ENCODE data around the gene SHISA5. TPM values are rescaled to one million over a fixed set of nuclear protein-coding genes. Genes with fewer than 3 reads are reported as not detected.
A peak's percentile ranks its signal among the peaks of the same experiment; 100 is the strongest.

Gene SHISA5
- total RNA-seq, 1 experiment from 2014 or later, result 174 TPM

- H3K9me3 ChIP-seq (ENCODE audit: control insufficient read depth, low read depth, low read length), result no peaks in the 10 kb centered on the region
- H4K20me1 ChIP-seq (ENCODE audit: control insufficient read depth, insufficient read depth, insufficient read length), result no peaks in the 10 kb centered on the region
- H3K14ac ChIP-seq (ENCODE audit: insufficient read depth, low read length), result no peak overlapping the region
- peaks cover 13% of the 10 kb centered on the region for H3K23me2 ChIP-seq (ENCODE audit: insufficient read length, low read depth, low read length, poor library complexity, severe bottlenecking)
- H4K91ac ChIP-seq (ENCODE audit: insufficient read length, low read depth, low read length), result no peak overlapping the region
- no peak overlapping the region for H2AK5ac ChIP-seq (ENCODE audit: insufficient read length, low read length)
- H3K27ac ChIP-seq (ENCODE audit: insufficient read length, low read depth, low read length), result no peak overlapping the region
- Mint-ChIP-seq H3K27me3 (ENCODE audit: low read depth) (no peaks in the 10 kb centered on the region), H3K9me3 (no peaks in the 10 kb centered on the region), H3K36me3 (ENCODE audit: insufficient read depth in 1 of 3, low read depth in 3 of 3) (peaks cover 10 to 36% (median 30%) of the 10 kb centered on the region in 3 experiments; a peak in 6 of 7 replicates), H3K4me1 (peaks cover 47 to 52% of the 10 kb centered on the region in 2 experiments), H3K27ac (peak overlapping the region; percentile 50 to 97 (median 93)), H3K4me3 (peak overlapping the region; percentile 83 to 89)
- no peak overlapping the region for H3K4ac ChIP-seq (ENCODE audit: low read depth, low read length)
- TF ChIP-seq CTCF (conservative IDR thresholded peaks at IDR 0.05), result no peak
- no CpG with 5 or more reads among the region's 8 CpGs for WGBS (ENCODE audit: extremely low coverage, insufficient read length, low lambda C conversion rate)
- H3K23ac ChIP-seq (ENCODE audit: insufficient read length, low read depth, low read length), result no peak overlapping the region
- H3T11ph ChIP-seq (ENCODE audit: low read length), result no peak overlapping the region
- H2AFZ ChIP-seq (ENCODE audit: low read length), result no peak overlapping the region
- no peak overlapping the region for H2BK15ac ChIP-seq (ENCODE audit: low read depth, low read length)
- no peak overlapping the region for H3K56ac ChIP-seq (ENCODE audit: insufficient read length, low read depth, low read length)
- peak overlapping the region; percentile 65 for H3K4me2 ChIP-seq (ENCODE audit: insufficient read depth, insufficient read length, low read length)
- peaks cover 35% of the 10 kb centered on the region; the same call in 1 of the 2 replicates for H3K79me2 ChIP-seq (ENCODE audit: insufficient read depth, low read length)
- no peak overlapping the region for H2BK120ac ChIP-seq (ENCODE audit: low read depth, low read length, poor library complexity, severe bottlenecking)
- H4K8ac ChIP-seq (replicated peaks; ENCODE audit: insufficient read length, low read depth, low read length), result no peak overlapping the region
- H3K27me3 ChIP-seq (ENCODE audit: insufficient read depth, low read length), result no peaks in the 10 kb centered on the region
- peaks cover 13% of the 10 kb centered on the region; the same call in 1 of the 2 replicates for H3K4me1 ChIP-seq (ENCODE audit: insufficient read depth, low read length)
- no peak overlapping the region for H2BK12ac ChIP-seq (ENCODE audit: insufficient read length, low read depth, low read length)
- no peaks in the 10 kb centered on the region for H3K79me1 ChIP-seq (ENCODE audit: insufficient read depth, low read depth, low read length, poor library complexity, severe bottlenecking)
- H2BK20ac ChIP-seq (ENCODE audit: low read depth, low read length, poor library complexity, severe bottlenecking), result no peak overlapping the region
- no peak for DNase-seq
- H4K5ac ChIP-seq (ENCODE audit: insufficient read length, low read depth, low read length), result no peak overlapping the region
- no peak overlapping the region for H2BK5ac ChIP-seq (ENCODE audit: insufficient read length, low read length)
- no peak overlapping the region for H3K18ac ChIP-seq (ENCODE audit: insufficient read length, low read depth, low read length)
- H3K9ac ChIP-seq (ENCODE audit: extremely low read depth, insufficient read length, low read length), result no peak overlapping the region
These were observed 76.9 kb downstream of the SHISA5 start for GRCh38 chr3:48426944-48427629.

Data from H9 (cell line).